CD4-positive, alpha-beta T cell (primary cell): ENCODE data around the gene OGG1. TPM values are rescaled to one million over a fixed set of nuclear protein-coding genes. Genes with fewer than 3 reads are reported as not detected.

ENCODE experiments used
- ATAC-seq: fragments of 200-7000 bp; cut with Tn5 transposase; one replicate; pipeline ENCODE4 v1.10.0; 2022; ENCODE audit warnings: mild to moderate bottlenecking; ENCODE audit not compliant: poor library complexity
- CTCF ChIA-PET: fragments of 350-600 bp; sonication (Branson Sonifier 250); formaldehyde crosslinking; loops from one replicate; lab custom pipeline; 2021; ENCODE audit warnings: antibody characterized with exemption, inconsistent platforms; lab: Charles Lee
- POLR2A ChIA-PET: fragments of 350-600 bp; sonication (Branson Sonifier 250); formaldehyde crosslinking; loops from one replicate; lab custom pipeline; 2021; ENCODE audit warnings: antibody characterized with exemption, inconsistent platforms; lab: Charles Lee
- DNase-seq, 14 experiments: peaks; one replicate each; pipeline ENCODE4 v3.0.0-alpha.2; 2013 to 2020; ENCODE audit warnings: mixed read lengths in 2 of 14
- H3K27ac ChIP-seq, 2 donors: one replicate each; pipeline versions ENCODE4 v1.5.1 to v1.7.0; 2013; ENCODE audit warnings: low read length in 2 of 2, low read depth in 1 of 2, mild to moderate bottlenecking in 1 of 2
- H3K27me3 ChIP-seq, 2 experiments: 1 replicate in 1 of 2; 2 replicates in 1 of 2; pipeline versions ENCODE4 v1.6.1 to v1.7.0; 2013; ENCODE audit warnings: low read length in 2 of 2, control low read depth in 1 of 2, mild to moderate bottlenecking in 1 of 2, moderate library complexity in 1 of 2; ENCODE audit not compliant: insufficient read depth in 2 of 2, control insufficient read depth in 1 of 2
- H3K36me3 ChIP-seq: one replicate; pipeline ENCODE4 v1.6.1; 2013; ENCODE audit warnings: low read length, control low read depth; ENCODE audit not compliant: insufficient read depth
- H3K4me1 ChIP-seq: one replicate; pipeline ENCODE4 v1.6.1; 2013; ENCODE audit warnings: low read length, control low read depth; ENCODE audit not compliant: insufficient read depth
- H3K4me3 ChIP-seq: one replicate; pipeline ENCODE4 v1.5.1; 2013; ENCODE audit warnings: mild to moderate bottlenecking, low read length, moderate library complexity
- H3K9me3 ChIP-seq, 2 experiments: 1 replicate in 1 of 2; 2 replicates in 1 of 2; pipeline versions ENCODE4 v1.6.1 to v1.7.0; 2013; ENCODE audit warnings: low read length in 2 of 2, mild to moderate bottlenecking in 2 of 2, control low read depth in 1 of 2, moderate library complexity in 1 of 2; ENCODE audit not compliant: control insufficient read depth in 1 of 2, insufficient read depth in 1 of 2
- H3K27ac Mint-ChIP-seq: one replicate; pipeline ENCODE4 v1.8.0; 2020; ENCODE audit warnings: mixed read lengths
- H3K27me3 Mint-ChIP-seq: one replicate; pipeline ENCODE4 v1.8.0; 2021; ENCODE audit warnings: mixed read lengths
- H3K36me3 Mint-ChIP-seq: one replicate; pipeline ENCODE4 v1.8.0; 2021; ENCODE audit warnings: low read depth, mixed read lengths
- H3K4me1 Mint-ChIP-seq: one replicate; pipeline ENCODE4 v1.8.0; 2021; ENCODE audit warnings: low read depth, mixed read lengths
- H3K4me3 Mint-ChIP-seq: one replicate; pipeline ENCODE4 v1.8.0; 2020; ENCODE audit warnings: mild to moderate bottlenecking, mixed read lengths
- H3K9me3 Mint-ChIP-seq: one replicate; pipeline ENCODE4 v1.8.0; 2020; ENCODE audit warnings: mixed read lengths
- intact Hi-C, 2 experiments: fragments of 100-400 bp; cut with DNase I in 1 of 2; cut with micrococcal nuclease in 1 of 2; formaldehyde crosslinking; loops; one replicate each; pipeline versions ENCODE4 v1.15.1 to v1.9.0; 2023 to 2025; cut with DNase I, micrococcal nuclease
- total RNA-seq, 174 experiments: library from RNA in 2 of 174; stranded (reverse) in 2 of 174; gene quantifications; one replicate each; pipeline ENCODE4 v1.2.3 and lab custom pipeline; 2021 to 2026
- TF ChIP-seq, protein P1 (sequence below): fragments of 200-600 bp; IDR thresholded peaks from one replicate; pipeline ENCODE4 v1.8.0; 2022; ENCODE audit warnings: antibody characterized with exemption, mild to moderate bottlenecking

The OGG1 gene
- total RNA-seq, 2 experiments from 2014 or later, result 7.1 to 8.9 TPM

DNA sequence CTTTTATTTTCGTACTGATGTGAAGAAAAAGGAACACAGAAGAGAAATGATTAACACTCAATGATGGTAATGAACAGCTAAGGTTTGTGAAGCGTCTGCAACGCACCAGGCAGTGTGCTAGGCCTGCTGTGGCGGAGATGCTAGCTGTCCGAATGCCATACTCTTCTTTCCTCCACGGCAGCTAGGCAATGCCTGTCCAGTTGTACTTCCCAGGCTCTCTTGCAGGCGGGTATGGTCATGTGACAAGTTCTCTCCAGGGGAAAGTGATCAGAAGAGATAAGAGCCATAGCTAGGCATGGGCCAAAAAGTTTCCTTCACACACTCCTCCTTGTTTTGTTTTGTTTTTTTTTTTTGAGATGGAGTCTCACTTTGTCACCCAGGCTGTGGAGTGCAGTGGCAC lies 35.9 kb downstream of the OGG1 start:
- H3K36me3 Mint-ChIP-seq, result peaks cover 75% of the 10 kb centered on the region
- TF ChIP-seq, protein P1, sequence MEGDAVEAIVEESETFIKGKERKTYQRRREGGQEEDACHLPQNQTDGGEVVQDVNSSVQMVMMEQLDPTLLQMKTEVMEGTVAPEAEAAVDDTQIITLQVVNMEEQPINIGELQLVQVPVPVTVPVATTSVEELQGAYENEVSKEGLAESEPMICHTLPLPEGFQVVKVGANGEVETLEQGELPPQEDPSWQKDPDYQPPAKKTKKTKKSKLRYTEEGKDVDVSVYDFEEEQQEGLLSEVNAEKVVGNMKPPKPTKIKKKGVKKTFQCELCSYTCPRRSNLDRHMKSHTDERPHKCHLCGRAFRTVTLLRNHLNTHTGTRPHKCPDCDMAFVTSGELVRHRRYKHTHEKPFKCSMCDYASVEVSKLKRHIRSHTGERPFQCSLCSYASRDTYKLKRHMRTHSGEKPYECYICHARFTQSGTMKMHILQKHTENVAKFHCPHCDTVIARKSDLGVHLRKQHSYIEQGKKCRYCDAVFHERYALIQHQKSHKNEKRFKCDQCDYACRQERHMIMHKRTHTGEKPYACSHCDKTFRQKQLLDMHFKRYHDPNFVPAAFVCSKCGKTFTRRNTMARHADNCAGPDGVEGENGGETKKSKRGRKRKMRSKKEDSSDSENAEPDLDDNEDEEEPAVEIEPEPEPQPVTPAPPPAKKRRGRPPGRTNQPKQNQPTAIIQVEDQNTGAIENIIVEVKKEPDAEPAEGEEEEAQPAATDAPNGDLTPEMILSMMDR, result no peak
- CTCF ChIA-PET, result no interaction called here
- intact Hi-C loops, result no loop called here
- Histone ChIP-seq H3K27ac (no peak overlapping the region), H3K4me3 (no peak overlapping the region), H3K9me3 (no peaks in the 10 kb centered on the region), H3K4me1 (peaks cover 34% of the 10 kb centered on the region), H3K36me3 (peaks cover 89% of the 10 kb centered on the region), H3K27me3 (no peaks in the 10 kb centered on the region)
- DNase-seq (no peak), ATAC-seq (no peak)
- no peaks in the 10 kb centered on the region for H3K9me3 Mint-ChIP-seq
- H3K4me3 Mint-ChIP-seq, result no peak overlapping the region
- POLR2A ChIA-PET, result no interaction called here
- no peaks in the 10 kb centered on the region for H3K27me3 Mint-ChIP-seq
- peaks cover 53% of the 10 kb centered on the region for H3K4me1 Mint-ChIP-seq
- no peak overlapping the region for H3K27ac Mint-ChIP-seq

DNA sequence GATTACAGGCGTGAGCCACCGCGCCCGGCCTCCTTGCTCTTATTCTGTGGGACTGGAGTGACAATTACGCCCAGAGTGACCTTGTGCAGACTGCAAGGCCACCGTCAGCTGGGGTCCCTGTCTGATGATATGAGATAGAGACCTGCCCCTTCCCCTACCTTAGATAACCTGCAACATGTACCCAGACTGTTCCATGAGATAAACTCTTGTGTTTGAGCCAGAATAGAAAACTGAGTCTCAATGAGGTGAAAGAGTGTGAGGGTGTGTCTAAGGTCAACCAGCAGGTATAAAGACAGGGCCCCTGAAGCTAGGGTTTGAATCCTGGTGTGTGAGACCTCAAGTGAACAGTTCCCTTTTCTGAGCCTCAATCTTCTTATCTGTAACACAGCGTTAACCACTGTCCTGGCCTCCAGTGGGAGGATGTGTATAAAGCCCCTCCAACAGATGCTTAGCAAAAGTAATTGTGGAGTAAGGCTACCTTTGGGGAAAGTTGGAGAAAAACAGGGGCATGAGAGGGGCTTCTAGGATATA lies 36.5 kb downstream of the OGG1 start:
- H3K36me3 ChIP-seq, result peaks cover 88% of the 10 kb centered on the region
- Mint-ChIP-seq H3K27ac (no peak overlapping the region), H3K36me3 (peaks cover 78% of the 10 kb centered on the region), H3K4me1 (peaks cover 53% of the 10 kb centered on the region), H3K9me3 (no peaks in the 10 kb centered on the region), H3K4me3 (no peak overlapping the region), H3K27me3 (no peaks in the 10 kb centered on the region)
- H3K27ac ChIP-seq, result no peak overlapping the region
- no peaks in the 10 kb centered on the region for H3K9me3 ChIP-seq
- CTCF ChIA-PET, result no interaction called here
- POLR2A ChIA-PET, result no interaction called here
- DNase-seq (no peak), ATAC-seq (no peak)
- intact Hi-C loops, result no loop called here
- TF ChIP-seq, protein P1, result no peak
- no peaks in the 10 kb centered on the region for H3K27me3 ChIP-seq
- H3K4me3 ChIP-seq, result no peak overlapping the region
- peaks cover 34% of the 10 kb centered on the region for H3K4me1 ChIP-seq

DNA sequence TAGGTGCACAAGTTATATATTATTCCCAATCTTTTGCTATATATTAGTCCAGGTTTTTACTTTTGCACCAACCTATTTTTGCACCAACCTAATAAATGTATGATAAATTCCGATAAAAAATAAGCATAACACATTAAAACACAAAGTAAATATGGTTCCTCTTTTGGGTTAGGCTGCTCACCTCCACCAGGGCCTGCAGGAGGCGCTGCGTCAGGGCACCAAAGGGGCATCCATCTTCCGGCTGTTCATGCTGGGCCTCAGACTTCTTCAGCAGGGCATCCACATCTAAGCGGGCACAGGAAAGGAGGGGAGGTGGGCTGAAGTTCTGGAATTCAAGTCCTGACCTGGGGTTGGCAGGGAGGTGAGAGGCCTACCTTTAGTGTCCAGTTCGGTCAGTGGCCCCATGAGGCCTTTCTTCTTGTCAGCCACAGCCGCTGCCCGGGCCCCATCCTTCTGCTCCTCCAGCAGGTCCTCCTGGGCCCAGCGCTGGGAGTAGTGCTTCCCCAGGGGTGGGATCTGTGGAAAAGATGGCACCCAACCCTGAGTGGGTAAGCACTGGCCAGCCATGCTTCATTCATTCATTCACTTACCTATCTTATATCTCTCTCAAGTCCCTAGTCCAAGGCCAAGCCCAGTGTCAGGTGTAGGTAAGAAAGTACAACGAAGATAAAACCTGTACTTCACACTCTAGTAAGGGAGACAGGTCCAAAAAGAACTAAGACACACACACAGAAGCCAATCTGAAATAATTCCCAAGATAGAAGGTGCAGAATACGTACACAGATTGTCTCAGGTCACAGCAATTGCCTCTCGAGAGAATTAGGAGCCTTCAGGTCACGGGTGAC lies 37.3 kb downstream of the OGG1 start:
- no peaks in the 10 kb centered on the region for H3K27me3 ChIP-seq
- H3K9me3 ChIP-seq, result no peaks in the 10 kb centered on the region
- H3K27me3 Mint-ChIP-seq, result no peaks in the 10 kb centered on the region
- no peak overlapping the region for H3K4me3 ChIP-seq
- peaks cover 80% of the 10 kb centered on the region for H3K36me3 ChIP-seq
- no peak overlapping the region for H3K27ac ChIP-seq
- H3K4me1 ChIP-seq, result peaks cover 34% of the 10 kb centered on the region
- CTCF ChIA-PET, result no interaction called here
- peaks cover 57% of the 10 kb centered on the region for H3K4me1 Mint-ChIP-seq
- intact Hi-C loops, result no loop called here
- POLR2A ChIA-PET, result no interaction called here
- TF ChIP-seq, protein P1, result peak; percentile 26
- ATAC-seq (no peak), DNase-seq (no peak)
- no peaks in the 10 kb centered on the region for H3K9me3 Mint-ChIP-seq
- peak overlapping the region; percentile 54 for H3K4me3 Mint-ChIP-seq
- peaks cover 72% of the 10 kb centered on the region for H3K36me3 Mint-ChIP-seq
- peak overlapping the region; percentile 44 for H3K27ac Mint-ChIP-seq
